NCI-H1092 treated with DMSO at 0.1 percent for 48 hours (cell line): ENCODE measurements around the gene RABGEF1.
A peak's percentile ranks its signal among the peaks of the same experiment; 100 is the strongest.
"Not testable (repeated sequence)": the region's sequence is repeated elsewhere in the genome, so short reads cannot be mapped to it uniquely, and the experiment has no call there.

Experiments
- DNase-seq: peaks from one replicate; lab custom pipeline; 2025; lab: John Stamatoyannopoulos, UW

The RABGEF1 gene

DNA sequence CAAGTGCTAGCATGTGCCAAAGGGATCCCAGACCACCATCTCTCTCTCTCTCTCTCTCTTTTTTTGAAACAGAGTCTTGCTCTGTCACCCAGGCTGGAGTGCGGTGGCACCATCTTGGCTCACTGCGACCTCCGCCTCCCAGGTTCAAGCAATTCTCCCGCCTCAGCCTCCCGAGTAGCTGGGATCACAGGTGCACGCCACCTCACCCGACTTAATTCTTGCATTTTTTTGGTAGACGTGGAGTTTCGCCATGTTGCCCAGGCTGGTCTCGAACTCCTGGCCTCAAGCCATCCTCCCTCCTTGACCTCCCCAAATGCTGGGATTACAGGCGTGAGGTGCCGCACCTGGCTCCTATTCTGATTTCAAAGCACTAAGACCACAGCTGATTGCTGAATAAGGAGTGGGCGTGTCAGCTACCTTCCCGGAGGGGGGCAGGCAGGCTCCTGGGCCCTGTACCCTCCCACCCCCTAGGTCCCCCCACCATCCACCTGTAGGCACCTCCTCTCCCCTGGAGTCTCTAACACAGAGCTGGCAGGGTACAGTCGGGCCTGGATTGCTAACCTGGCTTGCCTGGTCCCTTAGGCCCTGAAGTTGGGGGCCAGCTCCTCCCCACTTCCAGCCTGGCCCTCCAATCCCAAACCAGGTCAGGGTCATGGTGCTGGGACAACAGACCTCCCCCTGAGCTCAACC is 74.8 kb downstream of the RABGEF1 start:
- DNase-seq: not testable (repeated sequence)

DNA sequence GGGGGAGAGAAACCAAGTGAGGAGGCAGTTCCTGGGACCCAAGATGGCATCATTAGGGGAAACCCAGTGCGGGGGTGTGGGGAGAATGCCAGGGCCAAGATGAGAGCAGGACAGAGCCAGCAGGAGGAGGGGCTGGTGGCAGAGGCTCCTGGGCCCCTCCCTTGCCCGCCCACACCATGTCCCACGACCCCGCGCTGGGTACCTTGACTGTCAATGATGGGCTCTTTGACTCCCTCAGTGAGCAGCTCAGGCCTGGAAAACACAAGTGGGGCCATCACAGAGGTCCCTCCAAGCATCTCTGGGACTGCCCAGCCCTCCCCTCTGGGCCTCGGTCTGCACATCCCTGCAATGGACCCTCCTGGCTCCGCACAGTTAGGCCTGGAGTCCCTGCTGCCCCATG is 75.4 kb downstream of the RABGEF1 start:
- DNase-seq: no peak

DNA sequence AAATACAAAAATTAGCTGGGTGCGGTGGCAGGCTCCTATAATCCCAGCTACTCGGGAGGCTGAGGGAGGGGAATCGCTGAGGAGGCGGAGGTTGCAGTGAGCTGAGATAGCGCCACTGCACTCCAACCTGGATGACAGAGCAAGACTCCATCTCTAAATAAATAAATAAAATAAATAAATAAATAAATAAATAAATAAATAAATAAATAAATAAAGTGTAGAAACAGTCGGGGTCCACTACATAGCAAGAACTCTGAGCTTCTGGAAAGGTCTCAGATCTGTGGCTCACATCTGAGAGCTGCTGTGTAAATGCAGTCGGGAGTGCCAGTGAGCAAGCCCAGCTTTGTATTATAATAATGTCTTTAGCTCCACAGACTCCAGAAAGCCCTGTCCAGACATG is 76.1 kb downstream of the RABGEF1 start:
- DNase-seq: not testable (repeated sequence)

DNA sequence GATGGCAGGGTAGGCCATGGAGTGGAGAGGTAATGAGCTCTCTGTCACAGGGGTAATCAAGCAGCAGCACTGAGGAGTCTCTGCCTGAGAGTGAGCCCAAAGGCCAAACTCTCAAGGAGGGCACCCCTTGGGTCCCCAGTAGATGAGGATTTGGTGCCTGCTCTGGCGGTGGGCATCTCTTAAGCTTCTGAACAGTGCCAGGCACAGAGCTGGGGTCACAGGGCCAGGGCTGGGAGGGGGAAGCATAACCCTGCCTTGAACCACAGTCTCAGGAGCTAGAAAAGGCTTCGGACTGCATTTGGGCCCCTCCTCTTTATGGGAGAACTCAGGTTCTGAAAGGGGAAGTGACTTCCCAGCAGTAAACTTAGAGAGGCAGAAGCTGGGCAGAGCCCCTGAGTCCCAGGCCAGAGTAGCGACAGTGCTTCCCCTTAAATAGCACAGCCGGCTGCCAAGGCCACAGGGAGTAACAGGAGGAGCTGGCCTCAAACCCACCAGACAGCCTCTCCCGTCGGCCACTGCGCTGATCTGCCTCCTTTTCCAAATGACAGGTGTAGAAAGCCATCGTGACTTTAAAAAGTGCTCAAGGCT is 76.8 kb downstream of the RABGEF1 start:
- not testable (repeated sequence) for DNase-seq

DNA sequence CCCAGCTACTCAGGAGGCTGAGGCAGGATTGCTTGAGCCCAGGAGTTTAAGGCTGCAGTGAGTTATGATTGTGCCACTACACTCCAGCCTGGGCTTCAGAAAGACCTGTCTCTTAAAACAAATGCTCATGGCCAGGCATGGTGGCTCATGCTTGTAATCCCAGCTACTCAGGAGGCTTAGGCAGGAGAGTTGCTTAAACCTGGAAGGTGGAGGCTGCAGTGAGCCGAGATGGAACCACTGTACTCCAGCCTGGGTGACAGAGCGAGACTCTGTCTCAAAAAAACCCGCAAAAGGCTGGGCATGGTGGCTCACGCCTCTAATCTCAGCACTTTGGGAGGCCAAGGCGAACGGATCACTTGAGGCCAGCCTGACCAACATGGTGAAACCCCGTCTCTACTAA is 77.4 kb downstream of the RABGEF1 start:
- DNase-seq: not testable (repeated sequence)

DNA sequence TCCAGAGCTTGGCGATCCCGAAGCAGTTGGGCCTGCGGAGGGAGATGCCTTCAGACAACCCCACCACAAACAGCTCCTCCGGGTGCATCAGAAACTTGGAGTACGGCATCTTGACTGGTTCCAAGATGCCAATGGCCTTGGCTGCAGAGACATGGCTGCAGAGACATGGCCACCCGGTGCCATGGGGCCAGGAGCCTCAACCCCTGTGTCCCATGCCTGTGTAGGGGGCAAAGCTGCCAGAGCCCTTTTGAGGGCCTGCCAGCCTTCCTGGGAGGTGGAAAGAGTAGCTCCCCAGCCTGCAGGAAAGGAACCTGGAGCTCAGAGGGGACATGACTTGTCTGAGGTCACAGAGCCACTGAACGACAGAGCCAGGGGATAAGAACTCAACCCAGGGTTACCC is 83.5 kb downstream of the RABGEF1 start:
- DNase-seq: no peak

DNA sequence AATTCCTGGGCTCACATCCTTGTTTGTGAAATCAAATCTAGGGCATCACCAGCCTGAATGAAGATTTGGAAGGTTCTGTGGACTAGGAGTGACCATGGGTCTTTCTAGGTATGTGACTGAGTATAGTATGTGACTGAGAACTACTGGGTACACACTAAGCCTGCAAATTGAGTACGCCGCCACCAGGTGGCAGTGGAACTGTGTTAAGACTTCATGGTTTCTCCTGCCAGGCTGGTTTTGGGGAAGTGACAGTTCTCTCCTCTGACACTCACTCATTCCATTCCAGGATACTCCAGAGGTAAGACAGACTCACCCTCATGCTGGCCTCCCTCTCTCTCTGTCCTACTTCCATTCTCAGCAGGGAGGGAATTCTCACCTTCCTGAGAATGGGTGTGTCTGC is 85.0 kb downstream of the RABGEF1 start:
- not testable (repeated sequence) for DNase-seq

DNA sequence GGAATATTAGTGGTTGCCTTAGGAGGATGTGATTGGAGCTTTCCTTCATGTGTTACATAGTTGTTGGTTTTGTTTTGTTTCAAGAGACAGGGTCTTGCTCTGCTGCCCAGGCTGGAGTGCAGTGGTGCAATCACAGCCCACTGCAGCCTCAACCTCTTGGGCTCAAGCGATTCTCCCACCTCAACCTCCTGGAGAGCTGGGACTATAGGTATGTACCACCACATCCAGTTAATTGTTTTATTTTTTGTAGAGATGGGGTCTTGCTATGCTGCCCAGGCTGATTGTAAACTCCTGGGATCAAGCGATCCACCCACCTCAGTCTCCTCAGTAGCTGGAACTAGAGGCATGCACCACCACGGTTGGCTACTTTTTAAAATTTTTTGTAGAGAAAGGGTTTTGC is 86.1 kb downstream of the RABGEF1 start:
- no peak for DNase-seq

DNA sequence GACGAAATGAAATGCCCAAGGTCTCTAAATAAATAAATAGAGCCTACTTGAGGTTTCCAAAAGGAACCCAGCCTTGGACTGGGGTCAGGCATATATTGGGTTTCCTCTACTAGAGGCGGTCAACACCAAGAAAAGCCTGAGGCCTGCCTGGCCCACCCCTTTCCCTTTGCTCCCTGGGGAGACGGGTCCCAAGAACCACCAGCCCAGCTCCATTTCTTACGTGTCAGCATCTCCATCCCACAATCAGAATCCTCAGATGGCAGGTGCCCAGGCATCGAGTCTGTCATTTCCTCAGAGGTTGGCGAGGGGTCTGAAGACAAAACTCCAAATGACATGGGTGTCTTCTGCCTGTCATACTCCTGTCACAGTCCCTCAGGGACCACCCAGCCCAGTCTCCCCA is 90.4 kb downstream of the RABGEF1 start:
- not testable (repeated sequence) for DNase-seq

DNA sequence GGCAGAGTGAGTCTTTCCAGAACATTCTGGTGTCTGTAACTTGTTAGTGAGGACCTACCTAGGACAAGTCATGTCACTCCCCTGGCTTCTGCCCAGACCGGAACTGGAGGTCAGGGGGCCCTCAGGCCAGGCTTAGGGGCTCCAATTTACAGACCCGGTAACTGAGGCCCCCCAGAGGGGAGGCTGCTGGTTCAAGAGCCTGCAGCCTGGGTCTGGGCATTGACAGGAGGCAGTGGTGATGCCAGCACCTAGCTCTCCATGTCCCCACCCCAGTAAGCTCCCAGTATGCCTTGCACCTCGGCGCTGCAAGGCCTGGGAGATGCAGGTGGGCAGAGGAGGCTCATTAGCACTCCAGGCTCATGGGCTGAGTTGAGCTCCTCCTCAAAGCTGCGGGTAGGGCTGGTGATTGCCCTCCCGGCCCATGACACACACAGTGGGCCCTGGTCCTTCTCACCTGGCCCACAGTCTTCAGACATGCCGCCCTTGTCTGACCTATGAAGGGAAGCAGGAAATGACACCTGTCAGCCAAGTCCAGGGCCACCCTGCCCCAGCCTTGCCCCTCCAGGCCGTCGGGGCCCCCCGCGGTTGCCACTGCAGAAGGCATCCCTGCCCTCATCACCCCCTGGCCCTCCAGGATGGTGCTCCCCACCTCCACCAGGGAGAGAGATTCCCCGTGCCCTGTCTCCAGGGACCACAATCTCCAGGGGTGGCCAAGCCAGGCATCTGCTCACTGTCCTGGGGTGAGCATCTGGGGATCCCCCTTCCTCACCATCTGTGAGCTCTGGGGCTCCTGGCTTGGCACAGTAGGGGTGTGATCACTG is 92.2 kb downstream of the RABGEF1 start:
- DNase-seq: no peak

DNA sequence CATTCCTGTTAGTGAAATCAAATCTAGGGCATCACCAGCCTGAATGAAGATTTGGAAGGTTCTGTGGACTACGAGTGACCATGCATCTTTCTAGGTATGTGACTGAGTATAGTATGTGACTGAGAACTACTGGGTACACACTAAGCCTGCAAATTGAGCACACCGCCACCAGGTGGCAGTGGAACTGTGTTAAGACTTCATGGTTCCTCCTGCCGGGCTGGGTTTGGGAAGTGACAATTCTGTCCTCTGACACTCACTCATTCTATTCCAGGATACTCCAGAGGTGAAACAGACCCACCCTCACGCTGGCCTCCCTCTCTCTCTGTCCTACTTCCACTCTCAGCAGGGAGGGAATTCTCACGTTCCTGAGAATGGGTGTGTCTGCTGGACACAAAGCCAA is 96.5 kb downstream of the RABGEF1 start:
- DNase-seq: no peak

DNA sequence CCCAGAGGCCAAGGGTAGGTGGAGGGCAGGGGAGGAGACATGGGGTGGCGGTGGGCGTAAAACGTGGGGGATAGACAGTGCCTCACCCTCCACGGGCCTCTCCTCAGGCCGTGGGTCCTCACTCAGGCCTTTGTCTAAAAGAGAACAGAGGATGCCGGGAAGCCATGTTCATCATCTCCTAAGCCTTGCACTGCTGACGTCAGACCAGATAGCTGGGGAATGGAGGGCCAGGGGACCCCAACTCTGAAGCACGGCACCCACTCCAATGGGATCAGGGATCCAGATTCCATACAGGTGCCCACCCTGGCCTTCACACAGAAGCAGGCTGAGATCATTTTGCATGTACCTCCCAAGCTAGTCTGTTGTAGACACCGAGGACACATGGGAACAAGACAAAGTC is 97.1 kb downstream of the RABGEF1 start:
- no peak for DNase-seq

DNA sequence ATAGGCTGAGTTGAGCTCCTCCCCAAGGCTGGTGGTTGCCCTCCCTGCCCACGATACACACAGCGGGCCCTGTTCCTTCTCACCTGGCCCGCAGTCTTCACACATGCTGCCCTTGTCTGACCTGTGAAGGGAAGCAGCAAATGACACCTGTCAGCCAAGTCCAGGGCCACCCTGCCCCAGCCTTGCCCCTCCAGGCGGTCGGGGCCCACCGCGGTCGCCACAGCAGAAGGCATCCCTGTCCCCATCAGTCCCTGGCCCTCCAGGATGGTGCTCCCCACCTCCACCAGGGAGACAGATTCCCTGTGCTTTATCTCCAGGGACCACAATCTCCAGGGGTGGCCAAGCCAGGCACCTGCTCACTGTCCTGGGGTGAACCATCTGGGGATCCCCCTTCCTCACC is 99.3 kb downstream of the RABGEF1 start:
- DNase-seq: no peak

DNA sequence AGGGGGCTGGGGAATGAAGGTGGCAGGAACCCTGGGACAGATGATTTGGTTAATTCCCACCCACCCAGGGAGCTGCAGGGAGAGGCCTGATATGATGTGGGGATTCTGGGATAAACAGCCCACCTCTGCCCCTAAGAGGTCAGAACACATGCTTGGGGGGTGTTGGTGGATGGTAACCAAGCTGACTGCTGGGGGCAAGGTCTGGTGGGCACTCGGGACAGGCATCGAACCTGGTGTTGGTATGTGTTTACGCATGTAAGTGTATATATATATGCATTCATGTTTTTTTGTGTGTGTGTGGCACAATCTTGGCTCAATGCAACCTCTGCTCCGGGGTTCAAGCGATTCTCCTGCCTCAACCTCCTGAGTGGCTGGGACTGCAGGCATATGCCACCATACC is 99.8 kb downstream of the RABGEF1 start:
- DNase-seq: no peak

DNA sequence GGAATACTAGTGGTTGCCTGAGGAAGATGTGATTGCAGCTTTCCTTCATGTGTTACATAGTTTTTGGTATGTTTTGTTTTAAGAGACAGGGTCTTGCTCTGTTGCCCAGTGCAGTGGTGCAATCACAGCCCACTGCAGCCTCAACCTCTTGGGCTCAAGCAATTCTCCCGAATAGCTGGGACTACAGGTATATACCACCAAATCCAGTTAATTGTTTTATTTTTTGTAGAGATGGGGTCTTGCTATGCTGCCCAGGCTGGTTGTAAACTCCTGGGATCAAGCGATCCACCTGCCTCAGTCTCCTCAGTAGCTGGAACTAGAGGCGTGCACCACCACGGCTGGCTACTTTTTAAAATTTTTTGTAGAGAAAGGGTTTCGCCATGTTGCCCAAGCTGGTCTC is 101.4 kb downstream of the RABGEF1 start:
- DNase-seq: no peak

DNA sequence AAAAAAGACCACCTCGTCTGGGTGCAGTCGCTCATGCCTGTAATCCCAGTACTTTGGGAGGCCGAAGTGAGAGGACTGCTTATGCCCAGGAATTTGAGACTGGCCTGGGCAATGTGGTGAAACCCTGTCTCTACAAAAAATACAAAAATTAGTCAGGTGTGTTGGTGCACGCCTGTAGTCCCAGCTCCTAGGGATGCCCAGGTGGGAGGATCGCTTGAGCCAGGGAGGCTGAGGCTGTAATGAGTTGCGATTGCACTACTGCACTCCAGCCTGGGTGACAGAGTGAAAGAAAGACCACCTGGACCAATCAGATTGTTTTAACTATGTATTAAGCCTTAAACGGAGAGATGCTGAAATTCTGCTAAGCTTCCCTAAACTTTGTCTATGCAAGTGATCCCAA is 103.0 kb downstream of the RABGEF1 start:
- not testable (repeated sequence) for DNase-seq

DNA sequence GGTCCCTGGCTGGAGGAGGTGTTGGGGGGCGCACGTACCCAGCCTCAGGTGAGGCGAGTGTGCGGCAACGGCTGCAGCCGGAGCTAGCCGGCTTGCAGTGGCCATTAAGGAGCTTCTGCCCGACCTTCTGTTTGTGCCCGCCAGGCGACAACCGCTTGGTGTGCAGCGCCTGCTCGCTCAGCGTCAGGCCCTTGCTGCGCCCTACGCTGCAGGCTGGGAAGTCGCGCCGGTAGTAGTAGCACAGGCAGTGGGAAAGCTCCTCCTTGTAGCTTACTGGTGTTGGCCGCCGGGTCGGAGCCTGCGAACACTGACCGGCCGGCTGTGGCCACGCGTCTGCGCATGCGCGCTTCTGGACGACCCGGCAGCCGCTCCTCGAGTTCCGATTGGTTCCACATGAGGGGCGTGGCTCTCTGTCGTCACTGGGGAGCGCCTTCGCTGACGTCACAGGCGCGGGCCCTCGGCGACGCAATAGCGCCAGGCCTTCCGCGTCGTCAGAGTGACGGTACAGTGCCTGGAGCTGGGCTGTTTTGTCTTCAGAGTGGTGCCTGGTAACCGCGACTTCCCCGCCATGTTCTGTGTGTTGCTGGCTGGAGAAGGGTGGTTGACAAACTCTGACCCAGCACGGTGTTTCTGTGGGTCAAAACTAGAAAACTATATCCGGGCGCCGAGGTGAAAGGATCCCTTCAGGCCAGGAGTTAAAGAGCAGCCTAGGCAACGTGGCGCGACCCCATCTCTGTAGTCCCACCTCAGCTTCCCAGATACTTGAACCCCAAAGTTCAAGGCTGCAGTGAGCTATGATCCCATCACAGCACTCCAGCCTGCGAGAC is 104.2 kb downstream of the RABGEF1 start:
- DNase-seq: peak; percentile 98

DNA sequence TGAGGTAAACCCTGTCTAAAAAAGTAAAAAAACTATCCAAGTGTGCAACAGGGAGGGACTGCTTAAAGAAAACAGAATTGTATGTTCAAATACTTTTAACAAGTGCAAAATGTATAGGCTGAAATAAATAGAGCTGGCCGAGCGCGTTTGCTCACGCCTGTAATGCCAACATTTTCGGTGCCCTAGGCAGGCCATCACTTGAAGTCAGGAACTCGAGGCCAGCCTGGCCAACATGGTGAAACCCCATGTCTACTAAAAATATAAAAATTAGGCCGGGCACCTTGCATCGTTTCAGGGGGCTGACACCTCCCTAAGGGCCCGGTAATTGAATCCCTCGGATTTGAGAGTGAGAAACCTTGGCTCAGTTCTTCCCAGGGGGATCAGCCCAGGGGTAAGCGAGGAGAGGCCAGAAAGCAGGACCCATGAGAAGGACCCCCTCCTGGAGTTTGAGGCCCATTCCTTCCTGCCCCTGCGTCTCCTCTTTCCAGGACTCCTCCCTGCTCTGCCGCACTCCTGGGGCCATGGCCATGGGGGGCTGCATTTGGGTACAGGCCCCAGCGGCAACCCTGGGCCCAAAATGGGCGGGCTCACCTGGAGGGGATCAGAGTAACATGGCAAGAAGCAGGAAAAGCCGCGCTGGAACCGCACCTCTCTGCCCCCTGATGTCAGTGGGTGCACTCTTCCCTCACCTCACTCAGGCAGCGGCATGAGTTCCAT is 105.0 kb downstream of the RABGEF1 start:
- DNase-seq: no peak

DNA sequence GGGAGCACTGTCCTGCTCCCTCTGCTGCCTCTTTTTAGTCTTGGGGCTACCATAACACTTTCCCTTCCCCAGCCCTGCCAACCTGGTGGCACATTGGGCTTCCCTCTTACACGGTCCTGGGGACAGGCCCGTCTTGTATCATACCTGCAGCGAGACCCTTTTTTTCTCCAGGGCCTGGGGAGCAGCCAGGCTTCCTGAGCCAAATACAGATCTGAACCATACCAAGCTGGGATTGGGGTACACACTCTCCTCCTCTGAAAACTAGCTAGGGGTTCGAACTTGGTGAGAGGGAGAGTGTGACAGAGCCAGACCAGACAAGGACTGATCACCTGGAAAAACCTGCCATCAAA is 105.5 kb downstream of the RABGEF1 start:
- DNase-seq: not testable (repeated sequence)

DNA sequence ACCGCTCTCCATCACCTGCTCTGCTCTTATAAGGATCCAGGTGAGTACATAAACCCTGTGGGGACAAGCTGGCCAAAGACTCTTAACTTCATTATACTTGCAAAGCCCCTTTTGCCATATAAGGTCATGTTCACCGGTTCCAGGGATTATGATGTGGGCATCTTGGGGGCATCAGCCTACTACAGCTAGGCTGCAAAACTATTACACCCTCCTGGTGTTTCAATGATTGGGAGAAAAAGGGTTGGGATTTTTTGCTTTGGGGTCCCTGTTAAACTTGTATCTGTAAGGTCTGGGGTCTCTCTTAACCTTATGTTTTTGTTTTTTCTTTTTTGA is 107.0 kb downstream of the RABGEF1 start:
- not testable (repeated sequence) for DNase-seq

DNA sequence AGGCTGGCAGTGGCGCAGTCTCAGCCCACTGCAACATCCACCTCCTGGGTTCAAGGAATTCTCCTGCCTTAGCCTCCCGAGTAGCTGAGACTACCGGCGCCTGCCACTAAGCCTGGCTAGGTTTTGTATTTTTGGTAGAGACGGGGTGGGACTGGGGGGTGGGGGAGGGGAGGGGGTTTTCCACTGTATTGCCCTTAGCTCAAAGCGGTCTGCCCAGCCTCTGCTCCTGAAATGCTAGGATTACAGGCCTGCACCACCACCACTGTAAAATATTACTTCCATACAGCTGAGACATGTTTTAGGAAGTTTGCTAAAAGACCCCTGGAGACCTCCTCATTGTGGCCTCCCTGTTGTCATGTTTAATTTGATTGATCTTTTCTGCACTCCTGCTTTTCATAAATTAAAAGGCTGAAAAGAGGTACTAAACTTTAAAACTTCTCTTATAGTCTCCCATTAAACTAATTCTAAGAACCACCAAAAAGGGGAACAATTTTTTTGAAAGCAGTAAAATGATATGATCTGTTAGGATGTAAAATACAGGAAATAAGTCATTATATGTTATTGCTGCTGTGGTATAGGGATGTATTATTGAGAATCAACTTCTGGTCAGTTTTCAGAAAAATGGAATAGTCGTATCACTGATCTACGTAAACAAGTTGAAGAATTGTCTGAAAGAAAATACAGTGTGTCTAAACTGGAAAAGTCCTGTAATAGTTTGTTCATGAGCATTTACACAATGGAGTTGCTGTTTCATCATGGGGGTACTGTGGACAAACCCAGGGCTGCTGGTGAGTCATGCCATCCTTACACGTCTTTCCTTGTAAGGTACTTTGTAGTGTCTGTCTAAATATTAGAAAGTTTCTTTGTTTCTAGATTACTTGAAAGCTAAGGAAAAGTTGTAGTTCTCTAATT is 107.6 kb downstream of the RABGEF1 start:
- no peak for DNase-seq
